ENCODE results near the gene SBSN. TPM values are rescaled to one million over a fixed set of nuclear protein-coding genes. Genes with fewer than 3 reads are reported as not detected.

The SBSN gene
- polyA plus RNA-seq, 2 of the 4 experiments (the other 2 are of a cell fraction), result 0.28 to 1.1 TPM

- TF ChIP-seq FOSB (CRISPR knock-in tag; IDR thresholded peaks at IDR 0.05) (no peak), KDM1A (IDR thresholded peaks at IDR 0.05; ENCODE audit: low read depth) (no peak), HOXB5 (CRISPR knock-in tag; IDR thresholded peaks at IDR 0.05) (no peak)
- Histone ChIP-seq H3K9me3 (no peaks in the 10 kb centered on the region), H3K4me2 (no peak overlapping the region), H3K27ac (no peak overlapping the region), H3K4me3 (no peak overlapping the region), H3K4me1 (peaks cover 8% of the 10 kb centered on the region)
- FAIRE-seq (no peak), ATAC-seq (no peak), DNase-seq (ENCODE audit: low read depth in 1 of 2, low spot score in 1 of 2) (no peak)
- POLR2A ChIA-PET, result interaction anchor here (1.0 kb wide), 1 partner anchor 11 kb away, joined by 4 read pairs; no protein-coding TSS in a partner anchor
- WGBS (ENCODE audit: missing lambda C conversion rate), result 59% methylated on average over 7 of the region's 7 CpGs
- CTCF ChIA-PET, result interaction anchor here (0.7 to 10.2 kb wide), 10 partner anchors 9 to 153 kb away, joined by 3 to 207 read pairs (median 6); partner anchors contain the start of genes ATP4A and FFAR2
These were observed 22.1 kb downstream of the SBSN start for GRCh38 chr19:35506011-35506410.

- ATAC-seq (no peak), FAIRE-seq (no peak), DNase-seq (ENCODE audit: low read depth in 1 of 2, low spot score in 1 of 2) (no peak)
- CTCF ChIA-PET, result interaction anchor here (0.6 to 10.2 kb wide), 10 partner anchors 7 to 220 kb away, joined by 3 to 207 read pairs (median 5); partner anchors contain the start of gene HAMP
- POLR2A ChIA-PET, result no interaction called here
- Histone ChIP-seq H3K4me1 (no peaks in the 10 kb centered on the region), H3K9me3 (no peaks in the 10 kb centered on the region), H3K4me3 (no peak overlapping the region), H3K27ac (no peak overlapping the region), H3K4me2 (no peak overlapping the region)
- TF ChIP-seq CHD4 (IDR thresholded peaks at IDR 0.05; ENCODE audit: borderline replicate concordance) (no peak), ESRRA (IDR thresholded peaks at IDR 0.05; ENCODE audit: borderline replicate concordance, low read length) (no peak), CTCF (IDR thresholded peaks at IDR 0.05) (no peak), HES2 (IDR thresholded peaks at IDR 0.05) (no peak), RAD21 (conservative IDR thresholded peaks at IDR 0.05 in 1 of 2, IDR thresholded peaks at IDR 0.05 in 1 of 2) (no peak), USF2 (IDR thresholded peaks at IDR 0.05) (no peak), CBX8 (IDR thresholded peaks at IDR 0.05) (no peak), HDAC2 (IDR thresholded peaks at IDR 0.05) (no peak), HOXB13 (CRISPR knock-in tag; IDR thresholded peaks at IDR 0.05; ENCODE audit: low read depth) (no peak), MAFK (IDR thresholded peaks at IDR 0.05; ENCODE audit: partially characterized antibody) (no peak), MAX (IDR thresholded peaks at IDR 0.05) (no peak), FOSL2 (IDR thresholded peaks at IDR 0.05) (no peak), FOSL2 (CRISPR knock-in tag; IDR thresholded peaks at IDR 0.05) (no peak), HOXB5 (CRISPR knock-in tag; IDR thresholded peaks at IDR 0.05) (no peak), CHD2 (IDR thresholded peaks at IDR 0.05; ENCODE audit: low read length, partially characterized antibody) (no peak), GATA3 (IDR thresholded peaks at IDR 0.05; ENCODE audit: borderline replicate concordance) (no peak)
- WGBS (ENCODE audit: missing lambda C conversion rate), result 69% methylated on average over 4 of the region's 4 CpGs
These were observed 25.4 kb downstream of the SBSN start for GRCh38 chr19:35502751-35503150.

GRCh38 chr19:35501684-35502083 is 26.4 kb downstream of the SBSN start:
- WGBS (ENCODE audit: missing lambda C conversion rate), result 57% methylated on average over 15 of the region's 15 CpGs
- TF ChIP-seq NFE2L2 (conservative IDR thresholded peaks at IDR 0.05; ENCODE audit: low read length) (no peak), ESRRA (IDR thresholded peaks at IDR 0.05; ENCODE audit: borderline replicate concordance, low read length) (no peak), CEBPB (IDR thresholded peaks at IDR 0.05) (no peak), PBX3 (IDR thresholded peaks at IDR 0.05) (no peak), CBX2 (IDR thresholded peaks at IDR 0.05; ENCODE audit: borderline replicate concordance, low read depth) (no peak)
- no peak overlapping the region for H3K4me3 ChIP-seq
- H3K4me1 ChIP-seq, result no peaks in the 10 kb centered on the region
- ChIA-PET POLR2A (no interaction called here), CTCF (interaction anchor here (0.6 to 10.2 kb wide), 9 partner anchors 7 to 251 kb away, joined by 3 to 207 read pairs (median 6); no protein-coding TSS in a partner anchor)
- DNase-seq (ENCODE audit: low read depth in 1 of 2, low spot score in 1 of 2) (no peak), ATAC-seq (no peak), FAIRE-seq (no peak)
- H3K9me3 ChIP-seq, result no peaks in the 10 kb centered on the region
- no peak overlapping the region for H3K4me2 ChIP-seq
- H3K27ac ChIP-seq, result no peak overlapping the region

Measured in A549 (cell line).